Measurements from ENCODE around the gene SPTSSB. TPM values are rescaled to one million over a fixed set of nuclear protein-coding genes. Genes with fewer than 3 reads are reported as not detected.
A peak's percentile ranks its signal among the peaks of the same experiment; 100 is the strongest.

Gene SPTSSB
- total and polyA plus RNA-seq, 7 donors = 0.09 to 6.0 (median 0.46) TPM; not detected in 4

- Histone ChIP-seq H3K36me3 (no peaks in the 10 kb centered on the region), H3K9me3 (no peaks in the 10 kb centered on the region), H3K4me1 (no peaks in the 10 kb centered on the region), H3K4me3 (no peak overlapping the region), H3K27ac (no peak overlapping the region), H3K27me3 (no peaks in the 10 kb centered on the region)
- TF ChIP-seq EP300 (IDR thresholded peaks at IDR 0.05) (no peak), POLR2AphosphoS5 (IDR thresholded peaks at IDR 0.05) (no peak), POLR2A (IDR thresholded peaks at IDR 0.05) (no peak)
- TF ChIP-seq, protein P1, sequence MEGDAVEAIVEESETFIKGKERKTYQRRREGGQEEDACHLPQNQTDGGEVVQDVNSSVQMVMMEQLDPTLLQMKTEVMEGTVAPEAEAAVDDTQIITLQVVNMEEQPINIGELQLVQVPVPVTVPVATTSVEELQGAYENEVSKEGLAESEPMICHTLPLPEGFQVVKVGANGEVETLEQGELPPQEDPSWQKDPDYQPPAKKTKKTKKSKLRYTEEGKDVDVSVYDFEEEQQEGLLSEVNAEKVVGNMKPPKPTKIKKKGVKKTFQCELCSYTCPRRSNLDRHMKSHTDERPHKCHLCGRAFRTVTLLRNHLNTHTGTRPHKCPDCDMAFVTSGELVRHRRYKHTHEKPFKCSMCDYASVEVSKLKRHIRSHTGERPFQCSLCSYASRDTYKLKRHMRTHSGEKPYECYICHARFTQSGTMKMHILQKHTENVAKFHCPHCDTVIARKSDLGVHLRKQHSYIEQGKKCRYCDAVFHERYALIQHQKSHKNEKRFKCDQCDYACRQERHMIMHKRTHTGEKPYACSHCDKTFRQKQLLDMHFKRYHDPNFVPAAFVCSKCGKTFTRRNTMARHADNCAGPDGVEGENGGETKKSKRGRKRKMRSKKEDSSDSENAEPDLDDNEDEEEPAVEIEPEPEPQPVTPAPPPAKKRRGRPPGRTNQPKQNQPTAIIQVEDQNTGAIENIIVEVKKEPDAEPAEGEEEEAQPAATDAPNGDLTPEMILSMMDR (IDR thresholded peaks at IDR 0.05) = no peak
- intact Hi-C loops (cut with DNase I) = no loop called here
- DNase-seq = no peak
These were observed 17.5 kb upstream of the SPTSSB start for GRCh38 chr3:161388855-161389254.

- TF ChIP-seq POLR2AphosphoS5 (IDR thresholded peaks at IDR 0.05) = no peak
- no peak for TF ChIP-seq POLR2A (IDR thresholded peaks at IDR 0.05)
- no peak for TF ChIP-seq EP300 (IDR thresholded peaks at IDR 0.05)
- TF ChIP-seq, protein P1 (IDR thresholded peaks at IDR 0.05) = no peak
- DNase-seq = no peak
- WGBS, 2 donors = 39 to 58% methylated on average over 4 of the region's 4 CpGs
- Histone ChIP-seq H3K4me1 (no peaks in the 10 kb centered on the region), H3K36me3 (no peaks in the 10 kb centered on the region), H3K9me3 (no peaks in the 10 kb centered on the region), H3K27ac (no peak overlapping the region), H3K27me3 (no peaks in the 10 kb centered on the region), H3K4me3 (no peak overlapping the region)
- intact Hi-C loops (cut with DNase I) = no loop called here
These were observed 15.9 kb upstream of the SPTSSB start for GRCh38 chr3:161386991-161387770.

DNA sequence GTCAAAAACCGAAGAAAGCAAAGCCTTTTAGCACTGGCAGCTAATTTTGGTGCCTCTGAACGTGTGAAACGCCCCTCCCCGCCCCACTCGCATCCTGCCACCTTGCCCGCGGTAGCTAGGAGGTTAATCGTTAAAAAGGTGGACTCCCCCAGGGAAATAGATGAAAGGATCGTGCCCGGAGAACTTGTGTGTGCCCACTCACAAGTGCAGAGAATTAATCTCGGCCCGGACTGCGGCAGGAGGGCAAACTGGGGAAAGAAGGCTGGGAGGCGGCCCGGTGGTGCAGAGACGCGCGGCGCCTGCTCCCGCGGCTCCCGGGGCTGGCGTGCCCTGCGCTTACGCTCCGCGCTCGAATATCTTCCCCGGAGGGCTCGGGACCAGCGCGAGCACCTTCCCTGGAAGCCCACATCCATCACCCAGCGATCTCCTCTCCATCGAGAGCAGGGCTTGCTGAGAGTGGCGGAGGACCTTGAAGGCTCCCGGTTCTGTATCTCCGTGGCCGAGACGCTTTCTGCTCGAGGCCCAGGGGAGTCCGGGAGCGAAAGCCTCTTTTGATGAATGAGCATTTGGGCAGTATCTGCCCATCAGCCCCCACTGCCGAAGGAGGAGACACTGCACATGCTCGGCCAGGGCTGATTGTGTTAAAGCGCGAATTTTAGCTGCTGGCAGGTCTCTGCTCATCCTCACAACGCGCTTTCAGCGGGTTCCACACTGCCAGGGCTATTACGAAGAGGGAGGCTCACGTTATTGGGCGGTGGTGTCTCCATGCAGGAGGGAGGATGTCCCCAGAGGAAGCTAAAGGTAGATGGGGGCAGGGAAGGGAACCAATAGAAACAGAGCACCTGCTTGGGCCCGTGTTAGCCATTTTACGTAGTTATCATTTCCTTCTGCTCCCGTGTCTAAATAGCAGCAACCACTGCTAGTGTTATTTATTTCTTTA lies 1.3 kb upstream of the SPTSSB start:
- H3K9me3 ChIP-seq = no peaks in the 10 kb centered on the region
- intact Hi-C loops (cut with DNase I) = no loop called here
- DNase-seq = peak; percentile 57
- TF ChIP-seq EP300 (IDR thresholded peaks at IDR 0.05) (no peak), POLR2A (IDR thresholded peaks at IDR 0.05) (no peak), POLR2AphosphoS5 (IDR thresholded peaks at IDR 0.05) (no peak)
- TF ChIP-seq, protein P1 (IDR thresholded peaks at IDR 0.05) = no peak
- H3K4me1 ChIP-seq = peaks cover 0 to 21% (median 19%) of the 10 kb centered on the region in 4 donors
- peaks cover 0 to 16% (median 0%) of the 10 kb centered on the region in 3 donors for H3K27me3 ChIP-seq
- 2 to 4% methylated on average over 55 of the region's 55 CpGs for WGBS, 2 donors
- H3K36me3 ChIP-seq = no peaks in the 10 kb centered on the region
- H3K4me3 ChIP-seq = peak overlapping the region; percentile 11 to 57 (median 48)
- no peak overlapping the region for H3K27ac ChIP-seq

DNA sequence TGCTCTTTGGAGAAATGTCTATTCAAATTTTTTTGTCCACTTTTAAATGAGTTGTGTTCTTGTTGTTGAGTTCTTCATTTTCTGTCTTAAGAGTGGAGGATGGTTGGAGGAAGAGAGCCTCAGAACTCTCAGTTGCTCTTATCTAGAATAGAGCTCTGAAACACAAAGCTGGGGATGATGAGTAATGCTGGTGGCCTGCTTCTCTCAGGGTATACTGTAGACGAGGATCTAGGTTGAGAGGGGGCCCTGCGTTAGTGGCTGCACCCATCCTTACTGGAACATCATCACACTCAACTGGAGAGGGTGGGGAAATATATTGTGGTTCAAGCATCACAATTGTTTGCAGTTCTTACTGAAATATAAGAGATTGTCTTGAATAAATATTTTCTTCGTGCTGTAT lies 1.8 kb downstream of the SPTSSB start:
- Histone ChIP-seq H3K9me3 (no peaks in the 10 kb centered on the region), H3K4me1 (peaks cover 0 to 21% (median 19%) of the 10 kb centered on the region in 4 donors), H3K36me3 (no peaks in the 10 kb centered on the region), H3K4me3 (no peak overlapping the region), H3K27ac (no peak overlapping the region), H3K27me3 (peaks cover 0 to 16% (median 0%) of the 10 kb centered on the region in 3 donors)
- WGBS, 2 donors = 57 to 68% methylated on average over 3 of the region's 3 CpGs
- intact Hi-C loops (cut with DNase I) = no loop called here
- no peak for DNase-seq
- TF ChIP-seq EP300 (IDR thresholded peaks at IDR 0.05) (no peak), POLR2AphosphoS5 (IDR thresholded peaks at IDR 0.05) (no peak), POLR2A (IDR thresholded peaks at IDR 0.05) (no peak)
- TF ChIP-seq, protein P1 (IDR thresholded peaks at IDR 0.05) = no peak
